Measurements from ENCODE around the gene GSAP. TPM values are rescaled to one million over a fixed set of nuclear protein-coding genes. Genes with fewer than 3 reads are reported as not detected.
"Not testable (repeated sequence)": the region's sequence is repeated elsewhere in the genome, so short reads cannot be mapped to it uniquely, and the experiment has no call there.

The GSAP gene
- total and polyA plus RNA-seq, 5 donors from 2014 or later = 1.1 to 6.8 (median 3.2) TPM

DNA sequence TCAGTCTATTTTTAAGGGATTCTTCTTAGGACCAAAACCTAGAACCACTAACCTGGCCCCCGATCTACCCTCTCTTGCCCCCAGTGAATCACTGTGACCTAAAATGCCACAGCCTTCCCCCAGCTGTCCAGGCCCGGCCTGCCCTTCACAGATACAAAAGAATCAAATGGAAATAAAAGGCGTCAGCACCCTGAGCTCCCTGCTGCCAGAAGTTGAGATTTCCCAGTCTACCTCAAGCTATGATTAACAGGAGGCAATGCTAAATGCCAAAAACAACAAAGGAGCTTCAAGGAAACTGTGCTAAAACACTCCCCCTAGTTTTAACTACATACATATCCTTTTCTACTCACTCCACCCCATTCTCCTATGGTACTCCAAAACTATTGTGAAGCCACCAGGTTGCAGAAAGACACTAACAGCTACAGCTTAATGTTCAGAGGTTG lies 67.8 kb downstream of the GSAP start:
- no peaks in the 10 kb centered on the region for H3K27me3 Mint-ChIP-seq

DNA sequence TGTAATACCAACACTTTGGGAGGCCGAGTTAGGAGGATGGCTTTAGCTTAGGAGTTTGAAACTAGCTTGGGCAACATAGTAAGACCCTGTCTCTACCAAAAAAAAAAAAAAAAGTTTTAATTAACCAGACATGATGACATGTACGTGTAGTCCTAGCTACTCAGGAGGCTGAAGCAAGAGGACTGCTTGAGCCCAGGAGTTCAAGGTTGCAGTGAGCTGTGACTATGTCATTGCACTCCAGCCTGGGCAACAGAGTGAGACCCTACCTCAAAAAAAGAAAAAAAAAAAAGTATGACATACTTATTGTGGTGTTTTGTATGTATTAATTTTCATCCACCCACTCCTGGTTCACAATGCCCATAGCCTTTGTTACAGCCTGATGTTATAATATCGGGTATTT lies 69.7 kb downstream of the GSAP start:
- H3K27me3 Mint-ChIP-seq = no peaks in the 10 kb centered on the region
- Histone ChIP-seq H3K9me3 (ENCODE audit: control insufficient read depth in 2 of 2, low read length in 2 of 2) (no peaks in the 10 kb centered on the region), H3K27me3 (ENCODE audit: control insufficient read depth, insufficient read depth, low read length) (no peaks in the 10 kb centered on the region), H3K36me3 (ENCODE audit: control insufficient read depth, insufficient read depth, low read length) (no peaks in the 10 kb centered on the region), H3K4me1 (ENCODE audit: control insufficient read depth, insufficient read depth, low read length, poor library complexity, severe bottlenecking) (peaks cover 11% of the 10 kb centered on the region), H3K4me3 (ENCODE audit: low read depth, low read length) (no peak overlapping the region), H3K27ac (ENCODE audit: insufficient read depth, low read length, poor library complexity, severe bottlenecking) (no peak overlapping the region)
- H3K9me3 Mint-ChIP-seq = no peaks in the 10 kb centered on the region
- DNase-seq (no peak), ATAC-seq (ENCODE audit: low read depth in 2 of 2) (no peak)
- peaks cover under 1 to 25% (median 10%) of the 10 kb centered on the region in 4 donors for H3K4me1 Mint-ChIP-seq
- no peak overlapping the region for H3K27ac Mint-ChIP-seq
- H3K36me3 Mint-ChIP-seq = peaks cover 6% of the 10 kb centered on the region
- no peak overlapping the region for H3K4me3 Mint-ChIP-seq

More for the DNA sequence above, 67.8 kb downstream of the GSAP start:
- peaks cover 31% of the 10 kb centered on the region for H3K4me1 ChIP-seq (ENCODE audit: control insufficient read depth, insufficient read depth, low read length, poor library complexity, severe bottlenecking)
- peaks cover 6% of the 10 kb centered on the region for H3K36me3 Mint-ChIP-seq
- H3K27me3 ChIP-seq (ENCODE audit: control insufficient read depth, insufficient read depth, low read length) = no peaks in the 10 kb centered on the region
- H3K4me3 Mint-ChIP-seq = peak overlapping the region in 1 of 4 donors; percentile 3
- no peak overlapping the region for H3K27ac Mint-ChIP-seq
- no peaks in the 10 kb centered on the region for H3K9me3 Mint-ChIP-seq
- DNase-seq (no peak), ATAC-seq (ENCODE audit: low read depth in 2 of 2) (no peak)
- H3K9me3 ChIP-seq (ENCODE audit: control insufficient read depth in 2 of 2, low read length in 2 of 2) = no peaks in the 10 kb centered on the region
- H3K4me1 Mint-ChIP-seq = peaks cover 17 to 44% (median 27%) of the 10 kb centered on the region in 4 donors
- H3K36me3 ChIP-seq (ENCODE audit: control insufficient read depth, insufficient read depth, low read length) = no peaks in the 10 kb centered on the region
- no peak overlapping the region for H3K27ac ChIP-seq (ENCODE audit: insufficient read depth, low read length, poor library complexity, severe bottlenecking)
- H3K4me3 ChIP-seq (ENCODE audit: low read depth, low read length) = no peak overlapping the region

- H3K4me3 Mint-ChIP-seq = not testable (repeated sequence)
These were observed 70.7 kb downstream of the GSAP start for GRCh38 chr7:77345426-77345825.

DNA sequence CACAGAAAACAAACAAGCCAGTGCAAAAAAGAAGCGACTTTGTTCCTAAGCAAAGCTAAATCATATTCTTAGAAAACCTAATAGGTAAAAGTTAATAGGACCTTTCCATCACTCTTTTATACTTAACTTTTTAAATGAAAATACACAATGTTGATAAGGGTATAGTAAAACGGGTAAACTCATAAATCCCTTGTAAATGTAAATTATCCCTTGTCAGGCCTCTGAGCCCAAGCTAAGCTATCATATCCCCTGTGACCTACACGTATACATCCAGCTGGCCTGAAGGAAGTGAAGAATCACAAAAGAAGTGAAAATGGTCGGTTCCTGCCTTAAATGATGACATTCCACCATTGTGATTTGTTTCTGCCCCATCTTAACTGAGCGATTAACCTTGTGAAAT lies 76.4 kb downstream of the GSAP start:
- Histone ChIP-seq H3K4me3 (ENCODE audit: low read depth, low read length) (no peak overlapping the region), H3K27ac (ENCODE audit: insufficient read depth, low read length, poor library complexity, severe bottlenecking) (no peak overlapping the region), H3K9me3 (ENCODE audit: control insufficient read depth in 2 of 2, low read length in 2 of 2) (no peaks in the 10 kb centered on the region), H3K36me3 (ENCODE audit: control insufficient read depth, insufficient read depth, low read length) (no peaks in the 10 kb centered on the region), H3K27me3 (ENCODE audit: control insufficient read depth, insufficient read depth, low read length) (no peaks in the 10 kb centered on the region), H3K4me1 (ENCODE audit: control insufficient read depth, insufficient read depth, low read length, poor library complexity, severe bottlenecking) (no peaks in the 10 kb centered on the region)
- ATAC-seq (ENCODE audit: low read depth in 2 of 2) (no peak), DNase-seq (no peak)
- Mint-ChIP-seq H3K27ac (peak overlapping the region in 2 of 3 donors; percentile 2 to 16), H3K36me3 (peaks cover 5% of the 10 kb centered on the region), H3K4me3 (no peak overlapping the region), H3K4me1 (peaks cover 0 to 20% (median 13%) of the 10 kb centered on the region in 4 donors), H3K9me3 (peaks cover 0 to 1% (median 0%) of the 10 kb centered on the region in 7 donors), H3K27me3 (peaks cover 9% of the 10 kb centered on the region)

More at GRCh38 chr7:77345426-77345825, 70.7 kb downstream of the GSAP start:
- DNase-seq; H3K27ac ChIP-seq (ENCODE audit: insufficient read depth, low read length, poor library complexity, severe bottlenecking); H3K27ac Mint-ChIP-seq; H3K27me3 ChIP-seq (ENCODE audit: control insufficient read depth, insufficient read depth, low read length); H3K36me3 ChIP-seq (ENCODE audit: control insufficient read depth, insufficient read depth, low read length); H3K9me3 Mint-ChIP-seq; H3K9me3 ChIP-seq (ENCODE audit: control insufficient read depth in 2 of 2, low read length in 2 of 2); H3K4me1 ChIP-seq (ENCODE audit: control insufficient read depth, insufficient read depth, low read length, poor library complexity, severe bottlenecking); H3K27me3 Mint-ChIP-seq; ATAC-seq (ENCODE audit: low read depth in 2 of 2); H3K36me3 Mint-ChIP-seq; H3K4me3 ChIP-seq (ENCODE audit: low read depth, low read length): not testable (repeated sequence)
- H3K4me1 Mint-ChIP-seq = peaks cover 0 to 16% (median 6%) of the 10 kb centered on the region in 4 donors

- DNase-seq (no peak), ATAC-seq (ENCODE audit: low read depth in 2 of 2) (no peak)
- H3K27ac Mint-ChIP-seq = peak overlapping the region in 2 of 3 donors; percentile 13 to 26
- peaks cover 0 to 20% (median 13%) of the 10 kb centered on the region in 4 donors for H3K4me1 Mint-ChIP-seq
- Histone ChIP-seq H3K36me3 (ENCODE audit: control insufficient read depth, insufficient read depth, low read length) (no peaks in the 10 kb centered on the region), H3K27ac (ENCODE audit: insufficient read depth, low read length, poor library complexity, severe bottlenecking) (no peak overlapping the region), H3K4me3 (ENCODE audit: low read depth, low read length) (no peak overlapping the region), H3K4me1 (ENCODE audit: control insufficient read depth, insufficient read depth, low read length, poor library complexity, severe bottlenecking) (no peaks in the 10 kb centered on the region), H3K27me3 (ENCODE audit: control insufficient read depth, insufficient read depth, low read length) (no peaks in the 10 kb centered on the region), H3K9me3 (ENCODE audit: control insufficient read depth in 2 of 2, low read length in 2 of 2) (no peaks in the 10 kb centered on the region)
- H3K4me3 Mint-ChIP-seq = no peak overlapping the region
- peaks cover 9% of the 10 kb centered on the region for H3K27me3 Mint-ChIP-seq
- peaks cover 6% of the 10 kb centered on the region for H3K36me3 Mint-ChIP-seq
- peaks cover 0 to 1% (median 0%) of the 10 kb centered on the region in 7 donors for H3K9me3 Mint-ChIP-seq
These were observed 77.1 kb downstream of the GSAP start for GRCh38 chr7:77338883-77339629.

DNA sequence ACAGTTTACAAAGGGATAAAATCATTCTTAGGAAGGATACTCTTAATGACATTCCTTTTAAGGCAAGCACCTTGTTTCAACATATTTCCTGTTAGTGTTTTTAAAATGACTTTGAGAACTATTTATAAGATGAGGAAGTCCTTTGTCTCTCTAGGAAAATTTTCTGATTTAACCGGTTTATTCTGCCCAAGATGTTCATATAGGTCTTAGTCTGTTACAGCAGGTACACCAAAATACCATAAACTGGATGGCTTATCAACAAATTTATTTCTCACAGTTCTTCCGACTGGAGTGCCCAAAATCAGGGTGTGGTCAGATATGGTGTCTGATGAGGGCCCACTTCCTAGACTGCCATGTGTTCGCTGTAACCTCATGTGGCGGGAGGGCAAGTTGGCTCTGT lies 77.9 kb downstream of the GSAP start:
- Histone ChIP-seq H3K27me3 (ENCODE audit: control insufficient read depth, insufficient read depth, low read length) (no peaks in the 10 kb centered on the region), H3K27ac (ENCODE audit: insufficient read depth, low read length, poor library complexity, severe bottlenecking) (no peak overlapping the region), H3K4me3 (ENCODE audit: low read depth, low read length) (no peak overlapping the region), H3K9me3 (ENCODE audit: control insufficient read depth in 2 of 2, low read length in 2 of 2) (no peaks in the 10 kb centered on the region), H3K36me3 (ENCODE audit: control insufficient read depth, insufficient read depth, low read length) (no peaks in the 10 kb centered on the region), H3K4me1 (ENCODE audit: control insufficient read depth, insufficient read depth, low read length, poor library complexity, severe bottlenecking) (no peaks in the 10 kb centered on the region)
- DNase-seq (no peak), ATAC-seq (ENCODE audit: low read depth in 2 of 2) (no peak)
- peaks cover 9% of the 10 kb centered on the region for H3K27me3 Mint-ChIP-seq
- H3K4me1 Mint-ChIP-seq = peaks cover 0 to 20% (median 13%) of the 10 kb centered on the region in 4 donors
- peaks cover 11% of the 10 kb centered on the region for H3K36me3 Mint-ChIP-seq
- no peak overlapping the region for H3K4me3 Mint-ChIP-seq
- H3K27ac Mint-ChIP-seq = peak overlapping the region in 2 of 3 donors; percentile 26 to 49
- peaks cover 0 to 1% (median 0%) of the 10 kb centered on the region in 7 donors for H3K9me3 Mint-ChIP-seq

DNA sequence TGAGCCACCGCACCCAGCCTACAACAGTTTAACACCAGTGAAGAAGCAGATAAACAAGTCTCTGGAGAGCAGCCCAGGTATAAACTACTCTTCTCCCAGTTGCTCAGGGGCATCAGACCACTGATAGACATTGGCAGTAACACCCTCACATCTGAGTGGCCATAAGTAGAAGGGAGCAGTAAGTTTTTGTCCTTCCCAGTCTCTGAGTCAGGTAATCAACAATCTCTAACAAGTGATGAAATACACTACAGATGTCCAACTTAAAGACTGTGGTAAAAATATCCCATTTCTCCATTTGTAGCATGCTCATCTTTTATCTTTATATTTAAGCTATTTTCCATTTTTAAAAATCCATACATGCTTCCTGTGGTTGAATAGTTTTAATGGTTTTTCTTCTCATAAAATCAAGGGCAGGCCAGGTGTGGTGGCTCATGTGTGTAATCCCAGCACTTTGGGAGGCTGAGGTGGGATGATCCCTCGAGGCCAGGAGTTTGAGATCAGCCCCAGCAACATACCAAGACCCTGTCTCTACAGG lies 78.6 kb downstream of the GSAP start:
- peak overlapping the region in 1 of 4 donors; percentile 8 for H3K4me3 Mint-ChIP-seq
- ATAC-seq (ENCODE audit: low read depth in 2 of 2) = no peak
- H3K27me3 ChIP-seq (ENCODE audit: control insufficient read depth, insufficient read depth, low read length) = no peaks in the 10 kb centered on the region
- peaks cover 11% of the 10 kb centered on the region for H3K36me3 Mint-ChIP-seq
- peaks cover 0 to 1% (median 0%) of the 10 kb centered on the region in 7 donors for H3K9me3 Mint-ChIP-seq
- no peak overlapping the region for H3K4me3 ChIP-seq (ENCODE audit: low read depth, low read length)
- H3K27ac Mint-ChIP-seq = no peak overlapping the region
- H3K27me3 Mint-ChIP-seq = peaks cover 9% of the 10 kb centered on the region
- no peaks in the 10 kb centered on the region for H3K4me1 ChIP-seq (ENCODE audit: control insufficient read depth, insufficient read depth, low read length, poor library complexity, severe bottlenecking)
- H3K36me3 ChIP-seq (ENCODE audit: control insufficient read depth, insufficient read depth, low read length) = no peaks in the 10 kb centered on the region
- H3K9me3 ChIP-seq (ENCODE audit: control insufficient read depth in 2 of 2, low read length in 2 of 2) = no peaks in the 10 kb centered on the region
- DNase-seq = no peak
- no peak overlapping the region for H3K27ac ChIP-seq (ENCODE audit: insufficient read depth, low read length, poor library complexity, severe bottlenecking)
- peaks cover 0 to 20% (median 13%) of the 10 kb centered on the region in 4 donors for H3K4me1 Mint-ChIP-seq
